ENCODE data around the gene TBXT. TPM values are rescaled to one million over a fixed set of nuclear protein-coding genes. Genes with fewer than 3 reads are reported as not detected.

TBXT gene
- total RNA-seq, 1 donor from 2014 or later, result 44.8 TPM

GRCh38 chr6:166115609-166116008 is 52.0 kb downstream of the TBXT start:
- H3K27me3 Mint-ChIP-seq (ENCODE audit: unreplicated experiment), result peaks cover 1% of the 10 kb centered on the region
- no peaks in the 10 kb centered on the region for H3K36me3 Mint-ChIP-seq (ENCODE audit: low read depth, unreplicated experiment)
- no peak for TF ChIP-seq CTCF (IDR thresholded peaks at IDR 0.05; ENCODE audit: unreplicated experiment)
- no peaks in the 10 kb centered on the region for H3K9me3 Mint-ChIP-seq (ENCODE audit: unreplicated experiment)
- no peak overlapping the region for H3K27ac Mint-ChIP-seq (ENCODE audit: unreplicated experiment)
- H3K4me3 Mint-ChIP-seq (ENCODE audit: unreplicated experiment), result no peak overlapping the region
- DNase-seq (ENCODE audit: low spot score), result no peak
- H3K4me1 Mint-ChIP-seq (ENCODE audit: unreplicated experiment), result no peaks in the 10 kb centered on the region

GRCh38 chr6:166112580-166112979 is 55.1 kb downstream of the TBXT start:
- H3K36me3 Mint-ChIP-seq (ENCODE audit: low read depth, unreplicated experiment), result no peaks in the 10 kb centered on the region
- DNase-seq (ENCODE audit: low spot score), result no peak
- no peaks in the 10 kb centered on the region for H3K9me3 Mint-ChIP-seq (ENCODE audit: unreplicated experiment)
- no peak for TF ChIP-seq CTCF (IDR thresholded peaks at IDR 0.05; ENCODE audit: unreplicated experiment)
- no peak overlapping the region for H3K27ac Mint-ChIP-seq (ENCODE audit: unreplicated experiment)
- no peaks in the 10 kb centered on the region for H3K4me1 Mint-ChIP-seq (ENCODE audit: unreplicated experiment)
- H3K4me3 Mint-ChIP-seq (ENCODE audit: unreplicated experiment), result no peak overlapping the region
- H3K27me3 Mint-ChIP-seq (ENCODE audit: unreplicated experiment), result peaks cover 1% of the 10 kb centered on the region

- no peaks in the 10 kb centered on the region for H3K36me3 Mint-ChIP-seq (ENCODE audit: low read depth, unreplicated experiment)
- H3K4me1 Mint-ChIP-seq (ENCODE audit: unreplicated experiment), result no peaks in the 10 kb centered on the region
- peaks cover 3% of the 10 kb centered on the region for H3K27me3 Mint-ChIP-seq (ENCODE audit: unreplicated experiment)
- TF ChIP-seq CTCF (IDR thresholded peaks at IDR 0.05; ENCODE audit: unreplicated experiment), result no peak
- no peak for DNase-seq (ENCODE audit: low spot score)
- no peaks in the 10 kb centered on the region for H3K9me3 Mint-ChIP-seq (ENCODE audit: unreplicated experiment)
- H3K27ac Mint-ChIP-seq (ENCODE audit: unreplicated experiment), result no peak overlapping the region
- no peak overlapping the region for H3K4me3 Mint-ChIP-seq (ENCODE audit: unreplicated experiment)
Measured at GRCh38 chr6:166109608-166110007, 58.0 kb downstream of the TBXT start.

Other genes starting within 250 kb of the TBXT start
- 1.1 TPM for gene PRR18, start 140.5 kb upstream of the TBXT start, total RNA-seq (ENCODE audit: unreplicated experiment)
- 29.1 TPM for gene SFT2D1, start 174.7 kb upstream of the TBXT start, total RNA-seq (ENCODE audit: unreplicated experiment)
- gene MPC1, start 215.1 kb upstream of the TBXT start, total RNA-seq (ENCODE audit: unreplicated experiment), result 23.7 TPM